Endodermal cell (in vitro differentiated cells): ENCODE measurements around the gene P2RX5. TPM values are rescaled to one million over a fixed set of nuclear protein-coding genes. Genes with fewer than 3 reads are reported as not detected.

Source experiments
- DNase-seq: peaks from one replicate; pipeline ENCODE4 v3.0.0-alpha.2; 2017
- H3K27ac ChIP-seq: 2 replicates; pipeline ENCODE4 v1.5.1; 2013; ENCODE audit warnings: mild to moderate bottlenecking, low read depth, low read length, moderate library complexity
- H3K27me3 ChIP-seq: 2 replicates; pipeline ENCODE4 v1.6.1; 2013; ENCODE audit warnings: mild to moderate bottlenecking, low read length, moderate library complexity; ENCODE audit not compliant: insufficient read depth, control insufficient read depth, poor library complexity, severe bottlenecking
- H3K36me3 ChIP-seq: 2 replicates; pipeline ENCODE4 v1.7.0; 2013; ENCODE audit warnings: mild to moderate bottlenecking, low read length, moderate library complexity; ENCODE audit not compliant: control insufficient read depth, insufficient read depth
- H3K4me1 ChIP-seq: one replicate; pipeline ENCODE4 v1.7.0; 2013; ENCODE audit warnings: low read length; ENCODE audit not compliant: control insufficient read depth, insufficient read depth
- H3K4me3 ChIP-seq: 2 replicates; pipeline ENCODE4 v1.5.1; 2013; ENCODE audit warnings: mild to moderate bottlenecking, low read length, moderate library complexity
- H3K9ac ChIP-seq: 2 replicates; pipeline ENCODE4 v1.6.1; 2013; ENCODE audit warnings: mild to moderate bottlenecking, low read length, moderate library complexity; ENCODE audit not compliant: poor library complexity, severe bottlenecking; ENCODE audit errors: extremely low read depth
- H3K9me3 ChIP-seq: 2 replicates; pipeline ENCODE4 v1.6.1; 2013; ENCODE audit warnings: mild to moderate bottlenecking, low read length, moderate library complexity; ENCODE audit not compliant: control insufficient read depth
- H3K27ac Mint-ChIP-seq: 2 replicates; pipeline ENCODE4 v1.8.0; 2020; ENCODE audit warnings: mixed read lengths
- H3K27me3 Mint-ChIP-seq: 2 replicates; pipeline ENCODE4 v1.8.0; 2021; ENCODE audit warnings: mild to moderate bottlenecking, mixed read lengths; ENCODE audit not compliant: insufficient read depth
- H3K36me3 Mint-ChIP-seq: 2 replicates; pipeline ENCODE4 v1.8.0; 2020; ENCODE audit warnings: low read depth, mixed read lengths
- H3K4me1 Mint-ChIP-seq: 2 replicates; pipeline ENCODE4 v1.8.0; 2020; ENCODE audit warnings: mixed read lengths
- H3K4me3 Mint-ChIP-seq: 2 replicates; pipeline ENCODE4 v1.8.0; 2020; ENCODE audit warnings: mild to moderate bottlenecking, moderate library complexity, mixed read lengths
- H3K9me3 Mint-ChIP-seq: 2 replicates; pipeline ENCODE4 v1.8.0; 2020; ENCODE audit warnings: mild to moderate bottlenecking, mixed read lengths
- CTCF ChIP-seq: fragments of 200-600 bp; sonication (generic); conservative IDR thresholded peaks from 2 replicates; pipeline ENCODE4 v1.5.0; 2021; ENCODE audit warnings: antibody characterized with exemption, mild to moderate bottlenecking
- WGBS, 2 experiments: methylation state at CpG; one replicate each; pipeline versions ENCODE4 v1.1.5 to v1.1.7; 2013; ENCODE audit warnings: missing lambda C conversion rate in 2 of 2, mixed read lengths in 1 of 2; ENCODE audit not compliant: insufficient coverage in 1 of 2, insufficient read length in 1 of 2; 5-methylcytosine and 5-hydroxymethylcytosine counted together
- long read RNA-seq, 4 experiments: library from polyadenylated mRNA in 2 of 4; library from RNA in 1 of 4; library from capped mRNA in 1 of 4; stranded (forward) in 3 of 4; unstranded in 1 of 4; transcript quantifications; one replicate each; pipeline ENCODE4 v2.0.0, GENCODE V29; 2020 to 2021; ENCODE audit warnings: inconsistent platforms in 1 of 4
- polyA plus RNA-seq, 2 experiments: library from polyadenylated mRNA; stranded (reverse); fragments of 50-300 nt; gene quantifications; one replicate each; pipeline ENCODE4 v1.2.3, GENCODE V29; 2013
- total RNA-seq, 2 donors: library from RNA; stranded (reverse); fragmentation: NEBNext Ultra II Directional in 1 of 2; extraction: Animal tissue kit (Norgen Biotek cat#: 25700) in 1 of 2; gene quantifications; 2 replicates in 1 of 2; 3 replicates in 1 of 2; pipeline ENCODE4 v1.2.1, GENCODE V29; 2021

Gene P2RX5
- total RNA-seq = under 1 TPM; 0.46 to 0.57 TPM
- 0.36 TPM for polyA plus RNA-seq (2013, experiment 1 of 2)
- 0.46 TPM for polyA plus RNA-seq (2013, experiment 2 of 2)
- long read RNA-seq, experiment 1 = 0 reads
- long read RNA-seq, experiment 2 = 0 reads
- long read RNA-seq, experiment 3 = 0 reads
- long read RNA-seq, experiment 4 = 0 reads

GRCh38 chr17:3695723-3696411, at the start of gene P2RX5:
Gene P2RX5 (minus strand): TSS chr17:3696155. CDS start chr17:3696005, 150 bp downstream.
- Mint-ChIP-seq H3K27ac (no peak within 1 kb of the TSS), H3K9me3 (peaks cover 11% of the 10 kb centered on the region), H3K4me3 (peak within 1 kb of the TSS; percentile 50), H3K27me3 (peaks cover 55% of the 10 kb centered on the region), H3K4me1 (no peaks in the 10 kb centered on the region), H3K36me3 (no peaks in the 10 kb centered on the region)
- Histone ChIP-seq H3K4me1 (no peaks in the 10 kb centered on the region), H3K4me3 (peak within 1 kb of the TSS; percentile 58), H3K9ac (no peak within 1 kb of the TSS), H3K9me3 (peaks cover 8% of the 10 kb centered on the region), H3K27me3 (peaks cover 50% of the 10 kb centered on the region), H3K36me3 (no peaks in the 10 kb centered on the region), H3K27ac (no peak within 1 kb of the TSS)
- TF ChIP-seq CTCF = no peak
- WGBS, 2 experiments = 0 to 1% methylated on average over 10 to 59 of the region's 65 CpGs
- DNase-seq = peak; percentile 94

GRCh38 chr17:3745071-3745470, 49.1 kb upstream of the P2RX5 start:
- Mint-ChIP-seq H3K36me3 (no peaks in the 10 kb centered on the region), H3K9me3 (no peaks in the 10 kb centered on the region)

GRCh38 chr17:3744014-3744413, 48.1 kb upstream of the P2RX5 start:
- TF ChIP-seq CTCF = no peak
- Mint-ChIP-seq H3K36me3 (no peaks in the 10 kb centered on the region), H3K27me3 (no peaks in the 10 kb centered on the region), H3K4me3 (no peak overlapping the region), H3K9me3 (no peaks in the 10 kb centered on the region), H3K27ac (no peak overlapping the region), H3K4me1 (peaks cover 2% of the 10 kb centered on the region)
- Histone ChIP-seq H3K9ac (no peak overlapping the region), H3K9me3 (no peaks in the 10 kb centered on the region), H3K27ac (no peak overlapping the region), H3K4me1 (no peaks in the 10 kb centered on the region), H3K27me3 (no peaks in the 10 kb centered on the region), H3K4me3 (no peak overlapping the region), H3K36me3 (no peaks in the 10 kb centered on the region)
- DNase-seq = no peak
- 92 to 100% methylated on average over 3 of the region's 3 CpGs for WGBS, 2 experiments

More at GRCh38 chr17:3745071-3745470, 49.1 kb upstream of the P2RX5 start:
- DNase-seq = no peak
- Histone ChIP-seq H3K9ac (no peak overlapping the region), H3K27ac (no peak overlapping the region), H3K36me3 (no peaks in the 10 kb centered on the region), H3K9me3 (no peaks in the 10 kb centered on the region), H3K4me3 (no peak overlapping the region), H3K4me1 (no peaks in the 10 kb centered on the region), H3K27me3 (no peaks in the 10 kb centered on the region)
- TF ChIP-seq CTCF = no peak
- Mint-ChIP-seq H3K27me3 (no peaks in the 10 kb centered on the region), H3K4me3 (no peak overlapping the region), H3K27ac (no peak overlapping the region), H3K4me1 (no peaks in the 10 kb centered on the region)
- WGBS, 2 experiments = 93 to 96% methylated on average over 8 to 10 of the region's 10 CpGs
